ENCODE data around the gene JAML.

DNA sequence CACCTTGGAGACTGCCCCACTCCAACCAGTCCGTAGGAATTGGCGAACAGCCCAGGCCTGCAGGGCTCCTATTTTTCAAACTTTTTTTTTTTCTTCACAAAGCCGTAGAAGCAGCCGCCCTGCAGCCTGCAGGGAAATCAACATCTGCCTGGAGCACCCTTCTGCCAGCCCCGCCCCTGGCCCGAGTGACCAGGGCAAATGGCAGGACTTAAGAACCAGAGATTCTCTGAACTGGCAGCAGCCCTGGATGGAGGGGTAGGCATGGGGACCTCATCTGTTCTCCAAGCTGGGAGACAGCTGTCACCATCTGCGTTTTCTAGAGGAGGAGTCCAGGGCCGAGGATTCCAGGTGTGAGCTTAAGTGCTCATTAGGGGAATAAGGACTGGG is 53.9 kb downstream of the JAML start:
- TF ChIP-seq POLR2AphosphoS5 (IDR thresholded peaks at IDR 0.05; ENCODE audit: low read depth, low read length) (no peak), SPI1 (IDR thresholded peaks at IDR 0.05; ENCODE audit: low read depth, low read length) (no peak)
